SU-DHL-6 (cell line): ENCODE results near the gene NEBL.

Experiments
- H2AFZ ChIP-seq: fragments of 200-600 bp; sonication (generic); 2 replicates; pipeline ENCODE4 v1.6.1; 2014; ENCODE audit warnings: low read depth, mild to moderate bottlenecking, moderate library complexity, mixed read lengths, antibody characterized with exemption, low read length; ENCODE audit not compliant: severe bottlenecking
- H3F3A ChIP-seq: fragments of 200-600 bp; shearing (Covaris generic); 2 replicates; pipeline ENCODE4 v1.6.0; 2016; ENCODE audit warnings: antibody characterized with exemption, mild to moderate bottlenecking; ENCODE audit not compliant: insufficient read depth
- H3K27ac ChIP-seq: fragments of 200-600 bp; sonication (generic); 2 replicates; pipeline ENCODE4 v1.5.1; 2016; ENCODE audit warnings: low read depth, mild to moderate bottlenecking, low read length, moderate library complexity, mixed read lengths
- H3K27me3 ChIP-seq: fragments of 200-600 bp; sonication (generic), shearing (Covaris generic); 2 replicates; pipeline ENCODE4 v1.6.0; 2014; ENCODE audit warnings: mild to moderate bottlenecking, low read length
- H3K36me3 ChIP-seq: fragments of 200-600 bp; sonication (generic); 2 replicates; pipeline ENCODE4 v1.6.1; 2014; ENCODE audit warnings: mild to moderate bottlenecking, low read length, mixed read lengths
- H3K4me2 ChIP-seq: fragments of 300-600, 200-600 bp; shearing (Covaris generic), sonication (generic); 2 replicates; pipeline ENCODE4 v1.6.0; 2014; ENCODE audit warnings: low read length, low read depth, mild to moderate bottlenecking; ENCODE audit not compliant: poor library complexity, severe bottlenecking
- H3K4me3 ChIP-seq: fragments of 200-600 bp; sonication (generic); 2 replicates; pipeline ENCODE4 v1.5.1; 2014; ENCODE audit warnings: antibody characterized with exemption, low read length, mild to moderate bottlenecking, mixed read lengths; ENCODE audit not compliant: insufficient read depth, poor library complexity, severe bottlenecking
- H3K79me2 ChIP-seq: fragments of 200-600 bp; sonication (generic); 2 replicates; pipeline ENCODE4 v1.6.1; 2014; ENCODE audit warnings: mild to moderate bottlenecking, low read length, moderate library complexity; ENCODE audit not compliant: insufficient read depth
- H3K9ac ChIP-seq: fragments of 200-600 bp; sonication (generic); 2 replicates; pipeline ENCODE4 v1.7.0; 2014; ENCODE audit warnings: mild to moderate bottlenecking, low read length
- H3K9me2 ChIP-seq: fragments of 200-600 bp; sonication (generic); replicated peaks from 2 replicates; pipeline ENCODE4 v1.6.1; 2014; ENCODE audit warnings: low read length; ENCODE audit not compliant: insufficient read depth
- H3K9me3 ChIP-seq: fragments of 200-600 bp; sonication (generic); 2 replicates; pipeline ENCODE4 v1.6.1; 2014; ENCODE audit warnings: low read length, mixed read lengths; ENCODE audit not compliant: insufficient read depth
- H4K20me1 ChIP-seq: fragments of 200-600 bp; sonication (generic); 2 replicates; pipeline ENCODE4 v1.6.1; 2014; ENCODE audit warnings: low read depth, mild to moderate bottlenecking, antibody characterized with exemption, low read length, moderate library complexity, mixed read lengths
- EZH2phosphoT487 ChIP-seq: fragments of 200-600 bp; sonication (generic), shearing (Covaris generic); conservative IDR thresholded peaks from 2 replicates; pipeline ENCODE4 v1.6.1; 2018; ENCODE audit warnings: mild to moderate bottlenecking, antibody characterized with exemption, low read length, moderate library complexity, mixed read lengths
- TF ChIP-seq, protein P1 (sequence below): fragments of 200-600 bp; sonication (generic); IDR thresholded peaks from one replicate; pipeline ENCODE4 v1.5.1; 2017; ENCODE audit warnings: antibody characterized with exemption, mild to moderate bottlenecking, low read length, moderate library complexity; ENCODE audit not compliant: insufficient read depth, poor library complexity, severe bottlenecking

NEBL gene

GRCh38 chr10:20933705-20934104 is 36.6 kb upstream of the NEBL start:
- Histone ChIP-seq H3K27me3 (no peaks in the 10 kb centered on the region), H3K4me2 (no peak overlapping the region), H2AFZ (no peak overlapping the region), H3K4me3 (no peak overlapping the region), H3K9ac (no peak overlapping the region), H3K9me3 (no peaks in the 10 kb centered on the region), H3K79me2 (no peaks in the 10 kb centered on the region), H3K36me3 (no peaks in the 10 kb centered on the region), H3K27ac (no peak overlapping the region), H3F3A (no peaks in the 10 kb centered on the region), H4K20me1 (no peaks in the 10 kb centered on the region), H3K9me2 (no peaks in the 10 kb centered on the region)
- TF ChIP-seq, protein P1, sequence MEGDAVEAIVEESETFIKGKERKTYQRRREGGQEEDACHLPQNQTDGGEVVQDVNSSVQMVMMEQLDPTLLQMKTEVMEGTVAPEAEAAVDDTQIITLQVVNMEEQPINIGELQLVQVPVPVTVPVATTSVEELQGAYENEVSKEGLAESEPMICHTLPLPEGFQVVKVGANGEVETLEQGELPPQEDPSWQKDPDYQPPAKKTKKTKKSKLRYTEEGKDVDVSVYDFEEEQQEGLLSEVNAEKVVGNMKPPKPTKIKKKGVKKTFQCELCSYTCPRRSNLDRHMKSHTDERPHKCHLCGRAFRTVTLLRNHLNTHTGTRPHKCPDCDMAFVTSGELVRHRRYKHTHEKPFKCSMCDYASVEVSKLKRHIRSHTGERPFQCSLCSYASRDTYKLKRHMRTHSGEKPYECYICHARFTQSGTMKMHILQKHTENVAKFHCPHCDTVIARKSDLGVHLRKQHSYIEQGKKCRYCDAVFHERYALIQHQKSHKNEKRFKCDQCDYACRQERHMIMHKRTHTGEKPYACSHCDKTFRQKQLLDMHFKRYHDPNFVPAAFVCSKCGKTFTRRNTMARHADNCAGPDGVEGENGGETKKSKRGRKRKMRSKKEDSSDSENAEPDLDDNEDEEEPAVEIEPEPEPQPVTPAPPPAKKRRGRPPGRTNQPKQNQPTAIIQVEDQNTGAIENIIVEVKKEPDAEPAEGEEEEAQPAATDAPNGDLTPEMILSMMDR, result no peak

- H3F3A ChIP-seq, result no peaks in the 10 kb centered on the region
- no peaks in the 10 kb centered on the region for H4K20me1 ChIP-seq
- H3K4me2 ChIP-seq, result no peak overlapping the region
- H3K4me3 ChIP-seq, result no peak overlapping the region
- H3K9me3 ChIP-seq, result no peaks in the 10 kb centered on the region
- no peak overlapping the region for H2AFZ ChIP-seq
- H3K79me2 ChIP-seq, result no peaks in the 10 kb centered on the region
- no peak overlapping the region for H3K9ac ChIP-seq
- no peaks in the 10 kb centered on the region for H3K36me3 ChIP-seq
- no peaks in the 10 kb centered on the region for H3K27me3 ChIP-seq
- no peak overlapping the region for H3K27ac ChIP-seq
- TF ChIP-seq, protein P1, result no peak
- TF ChIP-seq EZH2phosphoT487, result no peak
- no peaks in the 10 kb centered on the region for H3K9me2 ChIP-seq
These were observed 35.6 kb upstream of the NEBL start for GRCh38 chr10:20932606-20933126.

GRCh38 chr10:20931156-20931795 is 34.2 kb upstream of the NEBL start:
- Histone ChIP-seq H3K36me3 (no peaks in the 10 kb centered on the region), H3F3A (no peaks in the 10 kb centered on the region), H3K9me2 (no peaks in the 10 kb centered on the region), H2AFZ (no peak overlapping the region), H4K20me1 (no peaks in the 10 kb centered on the region), H3K27me3 (no peaks in the 10 kb centered on the region), H3K79me2 (no peaks in the 10 kb centered on the region), H3K4me2 (no peak overlapping the region), H3K9me3 (no peaks in the 10 kb centered on the region), H3K9ac (no peak overlapping the region), H3K27ac (no peak overlapping the region), H3K4me3 (no peak overlapping the region)
- no peak for TF ChIP-seq EZH2phosphoT487
- TF ChIP-seq, protein P1, result no peak
